Gastroesophageal sphincter (tissue), 4 donors: ENCODE measurements around the gene CCNA1. TPM values are rescaled to one million over a fixed set of nuclear protein-coding genes. Genes with fewer than 3 reads are reported as not detected.
A peak's percentile ranks its signal among the peaks of the same experiment; 100 is the strongest.

Experiments
- ATAC-seq: fragments of 150-250 bp; one replicate; pipeline ENCODE4 v1.9.1; 2016; ENCODE audit warnings: mild to moderate bottlenecking, moderate library complexity
- H3K27ac ChIP-seq, 4 donors: fragments of 200-600 bp; sonication (generic) in 3 of 4; 1 replicate in 3 of 4; 2 replicates in 1 of 4; pipeline ENCODE4 v1.5.1; 2016 to 2019
- H3K27me3 ChIP-seq: fragments of 200-600 bp; sonication (generic); one replicate; pipeline ENCODE4 v1.5.1; 2019
- H3K36me3 ChIP-seq, 2 donors: fragments of 200-600 bp; sonication (generic); one replicate each; pipeline ENCODE4 v1.5.1; 2019; ENCODE audit warnings: control low read depth in 1 of 2
- H3K4me1 ChIP-seq, 3 donors: fragments of 200-600 bp; sonication (generic); 1 replicate in 2 of 3; 2 replicates in 1 of 3; pipeline ENCODE4 v1.5.1; 2016 to 2019; ENCODE audit warnings: control low read depth in 2 of 3
- H3K4me3 ChIP-seq, 2 donors: fragments of 200-600 bp; sonication (generic); one replicate each; pipeline ENCODE4 v1.5.1; 2019; ENCODE audit warnings: mild to moderate bottlenecking in 1 of 2, moderate library complexity in 1 of 2
- H3K9me3 ChIP-seq, 3 donors: fragments of 200-600 bp; sonication (generic); one replicate each; pipeline ENCODE4 v1.5.1; 2017 to 2019; ENCODE audit warnings: control low read depth in 2 of 3
- EP300 ChIP-seq: sonication (generic); formaldehyde crosslinking; IDR thresholded peaks from one replicate; pipeline ENCODE4 v1.6.1; 2017; ENCODE audit warnings: antibody characterized with exemption, mild to moderate bottlenecking
- POLR2A ChIP-seq, 2 donors: fragments of 450-650 bp; IDR thresholded peaks; one replicate each; pipeline ENCODE4 v1.6.1; 2017; ENCODE audit warnings: antibody characterized with exemption in 2 of 2, mild to moderate bottlenecking in 2 of 2, moderate library complexity in 1 of 2
- POLR2AphosphoS5 ChIP-seq: sonication (generic); formaldehyde crosslinking; IDR thresholded peaks from one replicate; pipeline ENCODE4 v1.6.1; 2017; ENCODE audit warnings: antibody characterized with exemption
- WGBS, 2 donors: methylation state at CpG; one replicate each; pipeline ENCODE4 v1.1.5; 2018; ENCODE audit warnings: low coverage in 1 of 2; 5-methylcytosine and 5-hydroxymethylcytosine counted together
- total RNA-seq, 4 donors: library from RNA; depleted of rRNA; stranded (reverse); fragments of >200 nt; gene quantifications; one replicate each; pipeline ENCODE4 v1.1.0, GENCODE V29; 2016
- TF ChIP-seq, protein P1 (sequence below), 4 experiments: fragments of 200-600 bp in 2 of 4; fragments of 450-650 bp in 2 of 4; sonication (generic) in 1 of 4; IDR thresholded peaks; one replicate each; pipeline ENCODE4 v1.5.1; 2017 to 2019; ENCODE audit warnings: antibody characterized with exemption in 4 of 4, mild to moderate bottlenecking in 2 of 4, moderate library complexity in 2 of 4

The CCNA1 gene
- total RNA-seq = 1 to 10 TPM in 1 of 4 donors, under 1 TPM in 1, not detected in 2; 0.49 to 2.2 TPM

DNA sequence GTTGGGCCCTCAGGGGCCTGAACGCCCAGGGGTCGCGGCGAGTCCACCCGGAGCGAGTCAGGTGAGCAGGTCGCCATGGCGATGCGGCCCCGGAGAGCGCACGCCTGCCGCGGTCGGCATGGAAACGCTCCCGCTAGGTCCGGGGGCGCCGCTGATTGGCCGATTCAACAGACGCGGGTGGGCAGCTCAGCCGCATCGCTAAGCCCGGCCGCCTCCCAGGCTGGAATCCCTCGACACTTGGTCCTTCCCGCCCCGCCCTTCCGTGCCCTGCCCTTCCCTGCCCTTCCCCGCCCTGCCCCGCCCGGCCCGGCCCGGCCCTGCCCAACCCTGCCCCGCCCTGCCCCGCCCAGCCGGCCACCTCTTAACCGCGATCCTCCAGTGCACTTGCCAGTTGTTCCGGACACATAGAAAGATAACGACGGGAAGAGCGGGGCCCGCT lies at the start of gene CCNA1:
TSS of gene CCNA1 (plus strand) at position 390 of the 439 bp plus-strand sequence. CDS start 562 bp downstream, outside the sequence.
- Histone ChIP-seq H3K9me3 (no peaks in the 10 kb centered on the region), H3K27ac (no peak within 1 kb of the TSS), H3K4me1 (peaks cover 0 to 31% (median 16%) of the 10 kb centered on the region in 3 donors), H3K36me3 (no peaks in the 10 kb centered on the region), H3K27me3 (peaks cover 57% of the 10 kb centered on the region), H3K4me3 (peak within 1 kb of the TSS; percentile 16 to 57)
- peak; percentile 45 for ATAC-seq
- WGBS, 2 donors = no CpG with 5 or more reads among the region's 46 CpGs
- TF ChIP-seq EP300 = no peak
- no peak for TF ChIP-seq POLR2A (IDR thresholded peaks at IDR 0.05)
- TF ChIP-seq, protein P1, sequence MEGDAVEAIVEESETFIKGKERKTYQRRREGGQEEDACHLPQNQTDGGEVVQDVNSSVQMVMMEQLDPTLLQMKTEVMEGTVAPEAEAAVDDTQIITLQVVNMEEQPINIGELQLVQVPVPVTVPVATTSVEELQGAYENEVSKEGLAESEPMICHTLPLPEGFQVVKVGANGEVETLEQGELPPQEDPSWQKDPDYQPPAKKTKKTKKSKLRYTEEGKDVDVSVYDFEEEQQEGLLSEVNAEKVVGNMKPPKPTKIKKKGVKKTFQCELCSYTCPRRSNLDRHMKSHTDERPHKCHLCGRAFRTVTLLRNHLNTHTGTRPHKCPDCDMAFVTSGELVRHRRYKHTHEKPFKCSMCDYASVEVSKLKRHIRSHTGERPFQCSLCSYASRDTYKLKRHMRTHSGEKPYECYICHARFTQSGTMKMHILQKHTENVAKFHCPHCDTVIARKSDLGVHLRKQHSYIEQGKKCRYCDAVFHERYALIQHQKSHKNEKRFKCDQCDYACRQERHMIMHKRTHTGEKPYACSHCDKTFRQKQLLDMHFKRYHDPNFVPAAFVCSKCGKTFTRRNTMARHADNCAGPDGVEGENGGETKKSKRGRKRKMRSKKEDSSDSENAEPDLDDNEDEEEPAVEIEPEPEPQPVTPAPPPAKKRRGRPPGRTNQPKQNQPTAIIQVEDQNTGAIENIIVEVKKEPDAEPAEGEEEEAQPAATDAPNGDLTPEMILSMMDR (IDR thresholded peaks at IDR 0.05) = no peak
- no peak for TF ChIP-seq POLR2AphosphoS5

DNA sequence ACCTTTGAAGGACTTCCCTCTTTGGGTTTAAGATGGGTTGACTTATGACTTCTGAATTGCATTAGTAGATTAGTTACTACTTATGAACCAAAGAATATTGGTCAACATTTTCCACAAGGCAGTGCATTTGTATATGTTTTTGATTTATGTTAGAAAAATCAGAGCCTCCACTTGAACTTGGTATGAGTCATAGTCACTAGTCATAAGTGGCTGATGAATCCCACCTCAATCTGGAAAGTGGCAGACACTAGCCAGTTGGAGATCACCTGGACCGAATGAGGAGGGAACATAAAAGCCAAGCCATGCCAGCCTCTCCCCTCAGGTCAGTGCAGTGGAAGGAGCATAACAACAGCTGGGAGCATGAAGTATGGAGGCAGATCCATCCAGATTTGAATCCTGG lies 46.8 kb upstream of the CCNA1 start:
- peaks cover 18% of the 10 kb centered on the region for H3K27me3 ChIP-seq
- no peaks in the 10 kb centered on the region for H3K36me3 ChIP-seq
- H3K27ac ChIP-seq = no peak overlapping the region
- no peaks in the 10 kb centered on the region for H3K9me3 ChIP-seq
- TF ChIP-seq EP300 (no peak), POLR2AphosphoS5 (no peak), POLR2A (IDR thresholded peaks at IDR 0.05) (no peak)
- TF ChIP-seq, protein P1 (IDR thresholded peaks at IDR 0.05) = no peak
- no peak overlapping the region for H3K4me3 ChIP-seq
- WGBS, 2 donors = 70 to 100% methylated on average over 1 of the region's 1 CpG
- no peaks in the 10 kb centered on the region for H3K4me1 ChIP-seq
- ATAC-seq = no peak

DNA sequence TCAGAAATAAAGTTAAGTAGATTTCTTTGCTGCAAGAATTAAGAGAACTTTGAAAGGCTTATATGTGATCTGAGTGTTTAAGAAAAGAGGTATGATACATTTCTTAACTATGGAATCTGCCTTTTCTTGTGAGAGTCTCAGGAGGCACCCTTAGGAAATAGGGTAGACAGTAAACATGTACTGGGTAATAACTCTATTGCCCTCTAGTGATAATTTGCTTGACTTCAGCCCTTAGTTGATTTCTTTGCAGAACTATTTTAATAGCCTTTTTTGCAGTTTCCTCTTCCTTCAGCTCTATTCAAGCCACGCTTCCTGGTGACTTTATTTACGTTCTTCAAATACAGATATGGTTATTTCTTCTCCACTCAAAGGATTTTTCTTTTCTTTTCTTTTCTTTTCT lies 37.0 kb upstream of the CCNA1 start:
- Histone ChIP-seq H3K27ac (no peak overlapping the region), H3K4me1 (no peaks in the 10 kb centered on the region), H3K36me3 (no peaks in the 10 kb centered on the region), H3K27me3 (no peaks in the 10 kb centered on the region), H3K4me3 (no peak overlapping the region), H3K9me3 (no peaks in the 10 kb centered on the region)
- ATAC-seq = peak; percentile 68
- WGBS, 2 donors = 6 to 20% methylated on average over 2 of the region's 2 CpGs
- TF ChIP-seq POLR2AphosphoS5 = no peak
- TF ChIP-seq, protein P1 (IDR thresholded peaks at IDR 0.05) = peak; percentile 28 to 68 (median 60)

DNA sequence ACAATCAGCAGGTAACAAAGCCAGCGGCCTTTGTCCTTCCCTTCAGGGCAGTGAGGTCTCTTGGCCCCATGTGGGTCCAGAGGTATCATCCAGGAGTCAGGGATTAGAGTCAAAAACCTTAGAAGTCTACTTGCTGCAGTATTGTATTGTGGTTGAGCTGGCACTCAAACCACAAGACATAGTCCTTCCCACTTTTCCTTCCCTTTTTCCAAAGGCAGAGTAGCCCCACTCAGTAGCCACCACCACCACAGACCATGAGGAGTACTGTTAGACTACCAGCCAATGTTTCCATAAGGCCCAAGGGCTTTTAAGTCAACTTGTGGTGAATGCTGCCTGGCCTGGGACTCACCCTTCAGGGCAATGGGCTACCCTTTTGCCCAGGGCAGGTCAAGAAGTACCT lies 27.1 kb upstream of the CCNA1 start:
- H3K9me3 ChIP-seq = no peaks in the 10 kb centered on the region
- TF ChIP-seq POLR2AphosphoS5 = no peak
- TF ChIP-seq POLR2A (IDR thresholded peaks at IDR 0.05) = no peak
- no peak for TF ChIP-seq EP300
- TF ChIP-seq, protein P1 (IDR thresholded peaks at IDR 0.05) = no peak
- no CpG with 5 or more reads among the region's 1 CpG for WGBS, 2 donors

DNA sequence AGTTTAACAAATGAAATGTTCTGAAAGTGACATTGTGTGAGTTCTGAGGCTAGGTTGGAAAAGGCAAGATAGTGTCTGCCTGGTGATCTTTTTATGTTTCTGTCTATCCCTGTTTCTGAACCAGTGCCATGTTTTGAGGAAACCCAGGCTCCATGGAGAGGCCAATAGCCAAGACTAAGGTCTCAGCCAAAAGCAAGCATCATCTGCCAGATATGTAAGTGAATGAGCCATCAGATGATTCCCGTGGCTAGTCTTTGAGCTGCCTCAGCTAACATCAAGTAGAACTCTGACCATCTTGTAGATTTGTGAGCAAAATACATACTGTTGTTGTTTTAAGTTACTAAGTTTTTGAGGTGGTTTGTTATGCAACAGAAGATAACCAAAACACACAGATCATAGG lies 19.6 kb upstream of the CCNA1 start:
- no peaks in the 10 kb centered on the region for H3K9me3 ChIP-seq
- WGBS, 2 donors = 0 to 36% methylated on average over 1 of the region's 1 CpG
- TF ChIP-seq, protein P1 (IDR thresholded peaks at IDR 0.05) = no peak
- no peak for TF ChIP-seq POLR2AphosphoS5
- no peak for TF ChIP-seq POLR2A (IDR thresholded peaks at IDR 0.05)
- H3K27me3 ChIP-seq = peaks cover 5% of the 10 kb centered on the region
- H3K36me3 ChIP-seq = no peaks in the 10 kb centered on the region
- no peak for ATAC-seq
- H3K4me1 ChIP-seq = no peaks in the 10 kb centered on the region
- H3K27ac ChIP-seq = no peak overlapping the region
- no peak overlapping the region for H3K4me3 ChIP-seq

More for the DNA sequence above, 27.1 kb upstream of the CCNA1 start:
- no peaks in the 10 kb centered on the region for H3K36me3 ChIP-seq
- no peaks in the 10 kb centered on the region for H3K4me1 ChIP-seq
- H3K27me3 ChIP-seq = no peaks in the 10 kb centered on the region
- no peak for ATAC-seq
- no peak overlapping the region for H3K27ac ChIP-seq
- no peak overlapping the region for H3K4me3 ChIP-seq
